Vagina (tissue), 2 donors: Measurements from ENCODE around the gene USP34. TPM values are rescaled to one million over a fixed set of nuclear protein-coding genes. Genes with fewer than 3 reads are reported as not detected.

Source experiments
- DNase-seq, 2 donors: peaks; one replicate each; pipeline ENCODE4 v3.0.0-alpha.2; 2017; ENCODE audit errors: extremely low spot score in 2 of 2
- H3K27ac ChIP-seq: fragments of 200-600 bp; sonication (generic); one replicate; pipeline ENCODE4 v1.5.1; 2019
- H3K27me3 ChIP-seq: fragments of 200-600 bp; sonication (generic); one replicate; pipeline ENCODE4 v1.5.1; 2019
- H3K36me3 ChIP-seq, 2 donors: fragments of 200-600 bp; sonication (generic); one replicate each; pipeline ENCODE4 v1.5.1; 2017 to 2019
- H3K4me1 ChIP-seq: fragments of 200-600 bp; sonication (generic); one replicate; pipeline ENCODE4 v1.5.1; 2019
- H3K4me3 ChIP-seq, 2 donors: fragments of 200-600 bp; sonication (generic); 1 replicate in 1 of 2; 2 replicates in 1 of 2; pipeline ENCODE4 v1.5.1; 2016 to 2019
- H3K9me3 ChIP-seq: fragments of 200-600 bp; sonication (generic); one replicate; pipeline ENCODE4 v1.5.1; 2019
- POLR2A ChIP-seq, 2 donors: fragments of 450-650 bp; IDR thresholded peaks; one replicate each; pipeline ENCODE4 v1.6.1; 2017; ENCODE audit warnings: antibody characterized with exemption in 2 of 2, mild to moderate bottlenecking in 2 of 2, moderate library complexity in 2 of 2
- POLR2AphosphoS5 ChIP-seq, 2 donors: sonication (generic); formaldehyde crosslinking; IDR thresholded peaks; one replicate each; pipeline ENCODE4 v1.9.0; 2017; ENCODE audit warnings: antibody characterized with exemption in 2 of 2, mild to moderate bottlenecking in 2 of 2, low read depth in 1 of 2; ENCODE audit not compliant: insufficient read depth in 1 of 2
- intact Hi-C: fragments of 100-400 bp; cut with DNase I; formaldehyde crosslinking; loops from one replicate; pipeline ENCODE4 v1.15.1; 2023
- total RNA-seq: library from RNA; depleted of rRNA; stranded (reverse); fragments of >200 nt; gene quantifications from one replicate; pipeline ENCODE4 v1.2.3, GENCODE V29; 2016
- TF ChIP-seq, protein P1 (sequence below), 3 experiments: fragments of 450-650 bp in 2 of 3; fragments of 200-600 bp in 1 of 3; sonication (generic) in 1 of 3; IDR thresholded peaks; one replicate each; pipeline ENCODE4 v1.5.1; 2017 to 2019; ENCODE audit warnings: antibody characterized with exemption in 3 of 3, mild to moderate bottlenecking in 2 of 3, moderate library complexity in 2 of 3

USP34 gene
- total RNA-seq, 1 donor from 2014 or later, result 117 TPM

DNA sequence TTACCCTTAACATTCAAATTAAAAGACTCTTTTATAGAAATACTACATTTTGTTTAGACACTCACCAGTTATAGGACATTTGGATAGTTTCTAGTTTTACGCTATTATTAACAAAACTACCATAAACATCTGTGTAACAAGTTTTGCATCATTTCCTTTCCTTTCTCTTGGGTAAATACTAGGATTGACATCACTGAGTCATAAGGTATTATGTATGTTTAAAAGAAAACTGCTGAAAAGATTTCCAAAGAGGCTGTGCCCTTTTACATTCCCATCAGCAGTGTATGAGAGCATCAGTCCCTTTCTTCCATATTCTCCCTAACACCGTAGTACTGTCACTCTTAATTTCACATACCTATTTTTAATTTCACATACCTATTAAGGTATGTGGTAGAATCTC is 130.6 kb downstream of the USP34 start:
- intact Hi-C loops, result no loop called here
- H3K4me3 ChIP-seq, result no peak overlapping the region
- DNase-seq, result no peak
- no peaks in the 10 kb centered on the region for H3K4me1 ChIP-seq
- no peaks in the 10 kb centered on the region for H3K9me3 ChIP-seq
- no peak overlapping the region for H3K27ac ChIP-seq
- H3K27me3 ChIP-seq, result no peaks in the 10 kb centered on the region
- TF ChIP-seq POLR2A (IDR thresholded peaks at IDR 0.05), result no peak
- TF ChIP-seq POLR2AphosphoS5 (IDR thresholded peaks at IDR 0.05; ENCODE audit: insufficient read depth in 1 of 2, low read depth in 1 of 2), result no peak
- TF ChIP-seq, protein P1, sequence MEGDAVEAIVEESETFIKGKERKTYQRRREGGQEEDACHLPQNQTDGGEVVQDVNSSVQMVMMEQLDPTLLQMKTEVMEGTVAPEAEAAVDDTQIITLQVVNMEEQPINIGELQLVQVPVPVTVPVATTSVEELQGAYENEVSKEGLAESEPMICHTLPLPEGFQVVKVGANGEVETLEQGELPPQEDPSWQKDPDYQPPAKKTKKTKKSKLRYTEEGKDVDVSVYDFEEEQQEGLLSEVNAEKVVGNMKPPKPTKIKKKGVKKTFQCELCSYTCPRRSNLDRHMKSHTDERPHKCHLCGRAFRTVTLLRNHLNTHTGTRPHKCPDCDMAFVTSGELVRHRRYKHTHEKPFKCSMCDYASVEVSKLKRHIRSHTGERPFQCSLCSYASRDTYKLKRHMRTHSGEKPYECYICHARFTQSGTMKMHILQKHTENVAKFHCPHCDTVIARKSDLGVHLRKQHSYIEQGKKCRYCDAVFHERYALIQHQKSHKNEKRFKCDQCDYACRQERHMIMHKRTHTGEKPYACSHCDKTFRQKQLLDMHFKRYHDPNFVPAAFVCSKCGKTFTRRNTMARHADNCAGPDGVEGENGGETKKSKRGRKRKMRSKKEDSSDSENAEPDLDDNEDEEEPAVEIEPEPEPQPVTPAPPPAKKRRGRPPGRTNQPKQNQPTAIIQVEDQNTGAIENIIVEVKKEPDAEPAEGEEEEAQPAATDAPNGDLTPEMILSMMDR (IDR thresholded peaks at IDR 0.05), result no peak
- peaks cover 0 to 26% of the 10 kb centered on the region in 2 donors for H3K36me3 ChIP-seq

DNA sequence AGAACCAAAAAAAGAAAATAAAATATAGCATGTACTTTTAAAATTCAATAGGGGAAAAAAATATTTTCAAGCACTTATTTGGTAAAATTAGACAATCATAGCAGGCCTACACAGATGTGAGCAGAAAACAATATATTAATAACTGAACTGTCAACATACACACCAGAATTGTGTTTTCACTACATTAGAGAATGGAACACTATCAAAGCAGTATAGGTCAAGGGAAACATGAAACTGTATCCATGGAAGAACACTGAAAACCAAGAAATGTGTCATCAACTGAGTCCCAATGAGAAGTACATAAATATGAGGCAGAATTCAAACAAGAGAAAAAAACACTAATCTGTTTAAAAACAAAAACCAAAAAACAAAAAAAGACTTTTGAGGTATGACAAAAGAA is 132.4 kb downstream of the USP34 start:
- Histone ChIP-seq H3K36me3 (peaks cover 0 to 10% of the 10 kb centered on the region in 2 donors), H3K27ac (no peak overlapping the region), H3K27me3 (no peaks in the 10 kb centered on the region), H3K9me3 (no peaks in the 10 kb centered on the region), H3K4me1 (no peaks in the 10 kb centered on the region), H3K4me3 (no peak overlapping the region)
- no peak for DNase-seq
- intact Hi-C loops, result no loop called here
- no peak for TF ChIP-seq POLR2AphosphoS5 (IDR thresholded peaks at IDR 0.05; ENCODE audit: insufficient read depth in 1 of 2, low read depth in 1 of 2)
- no peak for TF ChIP-seq POLR2A (IDR thresholded peaks at IDR 0.05)
- TF ChIP-seq, protein P1 (IDR thresholded peaks at IDR 0.05), result no peak

GRCh38 chr2:61335187-61335586 is 135.7 kb downstream of the USP34 start:
- no peak for DNase-seq
- H3K36me3 ChIP-seq, result peaks cover 0 to 23% of the 10 kb centered on the region in 2 donors
- no peak overlapping the region for H3K4me3 ChIP-seq
- H3K27me3 ChIP-seq, result no peaks in the 10 kb centered on the region
- no peaks in the 10 kb centered on the region for H3K4me1 ChIP-seq
- no peak overlapping the region for H3K27ac ChIP-seq
- no peaks in the 10 kb centered on the region for H3K9me3 ChIP-seq
- intact Hi-C loops, result no loop called here
- TF ChIP-seq POLR2A (IDR thresholded peaks at IDR 0.05) (no peak), POLR2AphosphoS5 (IDR thresholded peaks at IDR 0.05; ENCODE audit: insufficient read depth in 1 of 2, low read depth in 1 of 2) (no peak)
- TF ChIP-seq, protein P1 (IDR thresholded peaks at IDR 0.05), result no peak

DNA sequence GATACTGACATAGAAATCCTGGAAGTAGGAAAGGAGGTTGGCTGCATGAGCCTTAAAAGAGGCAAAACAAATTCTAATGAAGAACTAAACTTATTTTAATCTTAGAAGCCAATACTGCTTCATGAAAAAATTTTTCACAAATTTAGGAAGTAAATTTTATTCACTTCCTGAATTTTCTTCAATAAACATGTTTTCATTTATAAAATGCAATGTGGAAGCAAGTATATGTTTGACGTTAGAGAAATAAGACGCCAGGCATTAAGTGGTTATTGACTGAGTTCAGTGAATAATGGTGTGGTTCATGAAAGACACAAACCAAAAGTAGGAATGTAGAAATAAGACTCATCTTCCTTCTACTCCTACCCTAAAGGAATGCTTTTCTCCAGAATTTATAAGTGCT is 136.4 kb downstream of the USP34 start:
- H3K4me1 ChIP-seq, result no peaks in the 10 kb centered on the region
- H3K27me3 ChIP-seq, result no peaks in the 10 kb centered on the region
- no peak for TF ChIP-seq POLR2A (IDR thresholded peaks at IDR 0.05)
- no peak for TF ChIP-seq POLR2AphosphoS5 (IDR thresholded peaks at IDR 0.05; ENCODE audit: insufficient read depth in 1 of 2, low read depth in 1 of 2)
- TF ChIP-seq, protein P1 (IDR thresholded peaks at IDR 0.05), result no peak
- H3K27ac ChIP-seq, result no peak overlapping the region
- H3K4me3 ChIP-seq, result no peak overlapping the region
- DNase-seq, result no peak
- no peaks in the 10 kb centered on the region for H3K9me3 ChIP-seq
- intact Hi-C loops, result no loop called here
- H3K36me3 ChIP-seq, result peaks cover 0 to 27% of the 10 kb centered on the region in 2 donors

- H3K27ac ChIP-seq, result no peak overlapping the region
- H3K27me3 ChIP-seq, result no peaks in the 10 kb centered on the region
- H3K4me3 ChIP-seq, result no peak overlapping the region
- H3K4me1 ChIP-seq, result peaks cover 13% of the 10 kb centered on the region
- peaks cover 0 to 19% of the 10 kb centered on the region in 2 donors for H3K36me3 ChIP-seq
- no peak for DNase-seq
- TF ChIP-seq POLR2AphosphoS5 (IDR thresholded peaks at IDR 0.05; ENCODE audit: insufficient read depth in 1 of 2, low read depth in 1 of 2), result peak in 1 of 2 donors; percentile 12
- no peak for TF ChIP-seq POLR2A (IDR thresholded peaks at IDR 0.05)
- intact Hi-C loops, result no loop called here
- H3K9me3 ChIP-seq, result no peaks in the 10 kb centered on the region
Measured at GRCh38 chr2:61328707-61329251, 142.1 kb downstream of the USP34 start.
